Measurements from ENCODE around the gene HTR2B. TPM values are rescaled to one million over a fixed set of nuclear protein-coding genes. Genes with fewer than 3 reads are reported as not detected.

Gene HTR2B
- polyA plus RNA-seq, 1 experiment, result 1.2 TPM

- Histone ChIP-seq H3K4me3 (ENCODE audit: low read depth, low read length) (no peak overlapping the region), H3K27me3 (ENCODE audit: control insufficient read depth, insufficient read depth, low read length) (no peaks in the 10 kb centered on the region), H3K27ac (ENCODE audit: low read depth, low read length) (no peak overlapping the region), H3K9me3 (ENCODE audit: control insufficient read depth, insufficient read depth, low read length) (no peaks in the 10 kb centered on the region)
- TF ChIP-seq CTCF (IDR thresholded peaks at IDR 0.05; ENCODE audit: low read depth, low read length), result no peak
- no peak for DNase-seq (ENCODE audit: low read depth, low spot score)
- POLR2A ChIA-PET, result no interaction called here
- CTCF ChIA-PET, result interaction anchor here (1.4 kb wide), 1 partner anchor 67 kb away, joined by 7 read pairs; no protein-coding TSS in a partner anchor
Observed at GRCh38 chr2:231126123-231126522, 1.3 kb upstream of the HTR2B start.

GRCh38 chr2:231123362-231123898, 1.4 kb downstream of the HTR2B start:
- ChIA-PET CTCF (interaction anchor here (1.1 to 2.2 kb wide), 3 partner anchors 13 to 69 kb away, joined by 6 to 14 read pairs (median 6); no protein-coding TSS in a partner anchor), POLR2A (interaction anchor here (0.6 kb wide), 1 partner anchor 8 kb away, joined by 4 read pairs; no protein-coding TSS in a partner anchor)
- H3K27ac ChIP-seq (ENCODE audit: low read depth, low read length), result no peak overlapping the region
- DNase-seq (ENCODE audit: low read depth, low spot score), result no peak
- no peaks in the 10 kb centered on the region for H3K9me3 ChIP-seq (ENCODE audit: control insufficient read depth, insufficient read depth, low read length)
- H3K27me3 ChIP-seq (ENCODE audit: control insufficient read depth, insufficient read depth, low read length), result no peaks in the 10 kb centered on the region
- peak overlapping the region; percentile 8 for H3K4me3 ChIP-seq (ENCODE audit: low read depth, low read length)
- no peak for TF ChIP-seq CTCF (IDR thresholded peaks at IDR 0.05; ENCODE audit: low read depth, low read length)

GRCh38 chr2:231118614-231118942, 6.3 kb downstream of the HTR2B start:
- CTCF ChIA-PET, result no interaction called here
- POLR2A ChIA-PET, result no interaction called here
- DNase-seq (ENCODE audit: low read depth, low spot score), result no peak

GRCh38 chr2:231117922-231118613, 6.8 kb downstream of the HTR2B start:
- no peak for TF ChIP-seq CTCF (IDR thresholded peaks at IDR 0.05; ENCODE audit: low read depth, low read length)
- no peak for DNase-seq (ENCODE audit: low read depth, low spot score)
- CTCF ChIA-PET, result no interaction called here
- Histone ChIP-seq H3K27ac (ENCODE audit: low read depth, low read length) (no peak overlapping the region), H3K27me3 (ENCODE audit: control insufficient read depth, insufficient read depth, low read length) (no peaks in the 10 kb centered on the region), H3K4me3 (ENCODE audit: low read depth, low read length) (no peak overlapping the region), H3K9me3 (ENCODE audit: control insufficient read depth, insufficient read depth, low read length) (no peaks in the 10 kb centered on the region)
- POLR2A ChIA-PET, result no interaction called here

More at GRCh38 chr2:231118614-231118942, 6.3 kb downstream of the HTR2B start:
- no peak overlapping the region for H3K27ac ChIP-seq (ENCODE audit: low read depth, low read length)
- no peak overlapping the region for H3K4me3 ChIP-seq (ENCODE audit: low read depth, low read length)
- H3K9me3 ChIP-seq (ENCODE audit: control insufficient read depth, insufficient read depth, low read length), result no peaks in the 10 kb centered on the region
- H3K27me3 ChIP-seq (ENCODE audit: control insufficient read depth, insufficient read depth, low read length), result no peaks in the 10 kb centered on the region
- no peak for TF ChIP-seq CTCF (IDR thresholded peaks at IDR 0.05; ENCODE audit: low read depth, low read length)

- DNase-seq (ENCODE audit: low read depth, low spot score), result no peak
- no peak for TF ChIP-seq CTCF (IDR thresholded peaks at IDR 0.05; ENCODE audit: low read depth, low read length)
- Histone ChIP-seq H3K27me3 (ENCODE audit: control insufficient read depth, insufficient read depth, low read length) (no peaks in the 10 kb centered on the region), H3K27ac (ENCODE audit: low read depth, low read length) (no peak overlapping the region), H3K4me3 (ENCODE audit: low read depth, low read length) (no peak overlapping the region), H3K9me3 (ENCODE audit: control insufficient read depth, insufficient read depth, low read length) (no peaks in the 10 kb centered on the region)
- POLR2A ChIA-PET, result no interaction called here
- CTCF ChIA-PET, result interaction anchor here (0.6 to 1.7 kb wide), 2 partner anchors 13 to 104 kb away, joined by 3 to 8 read pairs; no protein-coding TSS in a partner anchor
Observed at GRCh38 chr2:231117148-231117547, 7.7 kb downstream of the HTR2B start.
